ENCODE measurements around the gene FAM131A.

Gene FAM131A

DNA sequence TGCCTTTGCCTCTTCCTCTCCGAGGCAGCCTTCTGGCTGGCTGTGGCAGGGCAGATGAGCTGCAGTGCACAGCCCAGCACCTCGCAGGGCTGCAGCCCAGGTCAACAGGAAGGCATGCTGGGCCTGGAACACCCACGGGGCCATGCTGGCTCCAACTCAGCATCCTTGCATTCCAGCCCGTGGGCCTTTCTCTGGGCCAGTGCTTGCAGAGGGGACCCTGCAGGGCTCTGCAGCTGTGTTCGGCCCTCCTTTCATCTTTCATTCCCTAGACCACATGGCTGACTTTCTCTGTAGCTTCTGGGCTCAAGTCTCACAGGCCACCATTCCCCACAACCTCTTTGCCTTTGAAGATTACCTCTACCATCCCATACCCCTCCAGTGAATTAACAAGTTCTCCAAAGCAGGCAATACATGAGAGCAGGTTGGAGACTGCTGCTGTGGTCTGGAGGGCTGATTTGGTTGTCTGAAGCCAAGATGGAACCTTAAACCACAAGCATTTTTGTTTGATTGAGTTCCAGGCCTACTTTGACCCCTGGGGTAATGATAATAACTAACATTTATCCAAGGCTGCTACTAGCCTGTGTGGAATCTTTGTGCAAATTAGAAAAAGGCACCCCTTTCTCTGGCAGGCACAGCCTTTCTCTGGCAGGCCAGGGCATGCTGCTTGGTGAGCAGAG, 5.9 kb downstream of the FAM131A start:
- no peak for DNase-seq

DNA sequence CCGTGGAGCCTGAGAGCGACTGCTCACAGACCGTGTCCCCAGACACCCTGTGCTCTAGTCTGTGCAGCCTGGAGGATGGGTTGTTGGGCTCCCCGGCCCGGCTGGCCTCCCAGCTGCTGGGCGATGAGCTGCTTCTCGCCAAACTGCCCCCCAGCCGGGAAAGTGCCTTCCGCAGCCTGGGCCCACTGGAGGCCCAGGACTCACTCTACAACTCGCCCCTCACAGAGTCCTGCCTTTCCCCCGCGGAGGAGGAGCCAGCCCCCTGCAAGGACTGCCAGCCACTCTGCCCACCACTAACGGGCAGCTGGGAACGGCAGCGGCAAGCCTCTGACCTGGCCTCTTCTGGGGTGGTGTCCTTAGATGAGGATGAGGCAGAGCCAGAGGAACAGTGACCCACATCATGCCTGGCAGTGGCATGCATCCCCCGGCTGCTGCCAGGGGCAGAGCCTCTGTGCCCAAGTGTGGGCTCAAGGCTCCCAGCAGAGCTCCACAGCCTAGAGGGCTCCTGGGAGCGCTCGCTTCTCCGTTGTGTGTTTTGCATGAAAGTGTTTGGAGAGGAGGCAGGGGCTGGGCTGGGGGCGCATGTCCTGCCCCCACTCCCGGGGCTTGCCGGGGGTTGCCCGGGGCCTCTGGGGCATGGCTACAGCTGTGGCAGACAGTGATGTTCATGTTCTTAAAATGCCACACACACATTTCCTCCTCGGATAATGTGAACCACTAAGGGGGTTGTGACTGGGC, 7.3 kb downstream of the FAM131A start:
- DNase-seq = no peak

DNA sequence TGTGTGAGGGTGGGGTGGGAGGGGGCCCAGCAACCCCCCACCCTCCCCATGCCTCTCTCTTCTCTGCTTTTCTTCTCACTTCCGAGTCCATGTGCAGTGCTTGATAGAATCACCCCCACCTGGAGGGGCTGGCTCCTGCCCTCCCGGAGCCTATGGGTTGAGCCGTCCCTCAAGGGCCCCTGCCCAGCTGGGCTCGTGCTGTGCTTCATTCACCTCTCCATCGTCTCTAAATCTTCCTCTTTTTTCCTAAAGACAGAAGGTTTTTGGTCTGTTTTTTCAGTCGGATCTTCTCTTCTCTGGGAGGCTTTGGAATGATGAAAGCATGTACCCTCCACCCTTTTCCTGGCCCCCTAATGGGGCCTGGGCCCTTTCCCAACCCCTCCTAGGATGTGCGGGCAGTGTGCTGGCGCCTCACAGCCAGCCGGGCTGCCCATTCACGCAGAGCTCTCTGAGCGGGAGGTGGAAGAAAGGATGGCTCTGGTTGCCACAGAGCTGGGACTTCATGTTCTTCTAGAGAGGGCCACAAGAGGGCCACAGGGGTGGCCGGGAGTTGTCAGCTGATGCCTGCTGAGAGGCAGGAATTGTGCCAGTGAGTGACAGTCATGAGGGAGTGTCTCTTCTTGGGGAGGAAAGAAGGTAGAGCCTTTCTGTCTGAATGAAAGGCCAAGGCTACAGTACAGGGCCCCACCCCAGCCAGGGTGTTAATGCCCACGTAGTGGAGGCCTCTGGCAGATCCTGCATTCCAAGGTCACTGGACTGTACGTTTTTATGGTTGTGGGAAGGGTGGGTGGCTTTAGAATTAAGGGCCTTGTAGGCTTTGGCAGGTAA, 8.1 kb downstream of the FAM131A start:
- no peak for DNase-seq

DNA sequence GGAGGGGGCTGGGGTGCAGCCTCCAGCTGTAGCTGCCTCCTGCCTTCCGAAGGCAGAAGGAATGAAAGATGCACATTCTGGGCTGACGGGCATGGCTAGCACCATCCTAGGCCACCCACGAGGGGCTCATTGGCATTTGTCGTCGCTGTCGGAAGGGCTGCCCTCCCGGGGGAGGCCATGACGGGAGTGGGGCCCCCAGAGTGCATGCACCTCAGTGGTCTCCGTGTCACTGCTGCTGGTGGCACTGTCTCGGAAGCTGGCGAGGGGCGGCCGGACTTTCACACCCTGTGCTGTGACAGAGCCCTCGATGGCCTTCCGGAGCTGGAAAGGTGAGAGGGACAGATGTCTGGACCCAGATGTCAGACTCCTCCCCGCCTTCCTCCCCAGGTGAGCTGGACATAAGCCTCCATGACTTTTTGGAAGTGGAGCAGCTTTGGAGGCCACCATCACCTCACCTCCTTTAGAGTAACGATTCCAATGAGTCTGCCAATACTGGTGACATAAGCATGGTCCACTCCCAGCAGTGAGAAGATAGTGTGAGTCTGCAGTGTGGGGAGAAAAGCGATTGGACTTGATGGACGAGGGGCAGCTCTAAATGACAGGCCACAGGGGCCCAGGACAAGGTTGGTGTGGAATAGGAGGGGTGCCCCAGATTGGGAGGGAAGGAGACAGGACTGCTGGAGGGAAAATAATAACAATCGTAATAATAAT, 9.2 kb downstream of the FAM131A start:
- no peak for DNase-seq

DNA sequence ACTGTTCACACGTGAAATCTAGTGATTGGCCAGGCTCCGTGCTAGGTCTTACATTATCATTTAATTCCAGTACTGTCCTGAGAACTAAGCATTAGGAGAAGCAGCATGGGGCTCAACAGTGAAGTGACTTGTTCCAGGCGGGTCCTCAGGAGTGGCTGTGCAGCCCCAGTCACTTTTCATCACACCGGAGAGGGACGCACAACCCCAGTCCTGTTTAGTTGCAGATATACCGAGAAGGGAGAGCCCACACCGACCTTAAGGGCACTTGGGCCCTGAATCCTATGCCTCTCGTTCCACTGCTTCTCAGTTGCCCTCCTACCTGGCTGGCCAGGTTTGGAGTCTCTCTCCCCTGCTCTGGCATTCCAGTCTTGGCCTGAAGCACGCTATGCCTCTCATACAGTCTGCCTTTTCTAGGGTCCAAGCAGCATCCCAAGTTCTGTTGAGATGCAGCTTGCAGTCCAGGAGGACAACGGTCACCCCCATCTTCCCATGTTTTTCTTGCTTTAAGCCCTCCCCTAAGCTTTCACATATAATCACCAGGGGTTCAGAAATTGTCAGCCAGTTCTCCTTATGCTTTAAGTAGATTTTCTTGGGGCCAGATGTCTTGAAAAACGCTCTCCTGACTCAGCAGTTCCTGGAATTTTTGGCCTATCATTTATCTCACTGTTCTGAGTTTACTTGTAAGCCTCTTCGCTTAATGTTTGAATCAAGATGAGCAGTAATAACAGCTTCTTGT, 10.1 kb downstream of the FAM131A start:
- DNase-seq = no peak

DNA sequence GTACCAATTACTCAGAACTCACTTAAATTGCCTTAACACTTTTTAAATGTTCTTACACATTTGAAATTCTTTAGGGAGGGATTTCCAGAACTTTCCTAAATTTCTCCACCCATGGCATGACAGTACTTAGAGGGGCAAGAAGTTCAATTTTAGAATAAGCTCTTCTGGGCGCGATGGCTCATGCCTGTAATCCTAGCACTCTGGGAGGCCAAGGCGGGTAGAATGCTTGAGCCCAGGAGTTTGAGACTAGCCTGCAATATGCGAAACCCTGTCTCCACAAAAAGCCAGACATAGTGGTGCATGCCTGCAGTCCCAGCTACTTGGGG, 10.6 kb downstream of the FAM131A start:
- DNase-seq = no peak

DNA sequence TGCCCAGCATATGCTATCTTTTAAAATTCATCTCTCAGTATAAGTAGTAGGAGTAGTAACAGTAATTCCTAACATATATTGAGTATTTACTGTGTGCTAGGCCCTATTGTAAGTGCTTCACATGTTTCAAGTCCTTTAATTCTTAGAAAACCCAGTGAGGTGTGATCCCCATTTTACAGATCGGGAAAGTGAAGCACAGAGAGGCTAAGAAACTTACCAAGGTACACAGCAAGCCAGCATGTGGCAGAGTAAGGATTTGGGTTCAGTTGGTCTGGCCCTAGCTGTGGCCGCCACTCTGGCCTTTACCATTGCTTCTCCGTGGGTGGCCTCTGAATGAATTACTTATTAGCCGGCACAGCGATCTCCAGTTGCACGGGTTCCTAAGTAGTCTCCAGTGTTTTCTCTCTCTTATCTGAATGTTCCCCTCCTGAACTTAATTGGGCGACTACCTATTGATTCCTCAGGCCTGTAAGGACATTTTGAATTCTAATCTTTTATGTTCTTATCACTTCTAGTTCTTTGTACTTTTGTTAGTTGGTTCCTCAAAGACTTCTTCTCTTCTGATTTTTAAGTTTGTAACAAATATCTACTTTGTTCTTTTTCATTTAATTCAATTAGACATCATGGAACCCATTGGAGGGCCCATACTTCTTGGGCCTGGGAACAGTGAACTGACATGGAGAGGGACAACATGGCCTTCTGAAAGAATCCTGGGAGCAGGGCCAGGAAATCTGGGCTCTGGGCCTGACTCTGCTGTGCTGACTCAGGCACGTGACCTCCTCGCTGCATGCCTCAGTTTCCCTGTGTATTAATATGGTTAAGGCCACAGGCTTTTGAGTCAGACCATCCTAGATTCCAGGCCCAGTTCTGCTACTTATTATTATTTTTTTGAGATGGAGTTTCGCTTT, 12.4 kb downstream of the FAM131A start:
- no peak for DNase-seq

DNA sequence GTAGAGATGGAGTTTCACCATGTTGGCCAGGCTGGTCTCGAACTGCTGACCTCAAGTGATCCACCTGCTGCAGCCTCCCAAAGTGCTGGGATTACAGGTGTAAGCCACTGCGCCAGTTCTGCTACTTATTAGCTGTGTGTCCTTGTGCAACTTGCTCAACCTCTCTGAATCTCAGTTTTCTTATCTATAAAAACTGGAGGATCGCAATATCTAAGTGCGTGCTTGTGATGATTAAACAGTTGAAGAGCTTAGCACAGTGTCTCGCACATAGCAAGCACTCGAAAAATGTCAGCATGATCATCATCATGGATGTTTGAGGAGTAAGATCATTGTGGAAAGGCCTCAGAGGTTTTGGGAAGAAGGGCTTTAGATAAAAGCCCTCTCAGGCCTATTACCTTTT, 13.2 kb downstream of the FAM131A start:
- DNase-seq = no peak

DNA sequence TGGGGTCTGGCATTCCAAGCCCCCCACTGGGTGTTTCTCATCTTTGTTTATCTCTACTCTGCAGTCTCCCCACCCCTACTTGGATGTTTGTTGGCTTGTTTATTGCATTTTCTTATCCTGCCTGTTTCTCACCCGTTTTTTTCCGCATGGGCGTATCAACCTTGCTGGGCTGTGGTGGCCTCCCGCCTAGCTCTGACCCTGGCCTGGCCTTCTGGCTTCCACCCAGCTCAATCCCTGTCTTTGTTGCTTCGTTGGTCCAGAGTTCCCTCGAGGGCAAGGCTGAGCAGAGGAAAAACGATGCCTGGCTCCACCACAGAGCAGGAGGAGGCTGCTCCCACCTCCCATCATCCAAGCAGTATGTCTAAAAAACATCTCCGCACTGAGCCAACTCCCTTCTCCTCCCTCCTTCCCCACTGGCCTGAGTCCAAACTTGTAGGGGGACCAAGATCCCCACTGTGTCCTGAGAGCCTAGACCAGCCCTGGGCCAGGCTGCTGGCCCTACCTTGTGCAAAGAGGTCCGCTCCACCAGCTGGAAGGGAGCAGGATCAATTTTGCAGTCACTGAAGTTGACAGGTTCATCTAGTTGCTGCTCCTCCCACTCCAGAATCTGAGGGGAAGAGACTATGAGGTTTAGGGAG, 14.2 kb downstream of the FAM131A start:
- no peak for DNase-seq

DNA sequence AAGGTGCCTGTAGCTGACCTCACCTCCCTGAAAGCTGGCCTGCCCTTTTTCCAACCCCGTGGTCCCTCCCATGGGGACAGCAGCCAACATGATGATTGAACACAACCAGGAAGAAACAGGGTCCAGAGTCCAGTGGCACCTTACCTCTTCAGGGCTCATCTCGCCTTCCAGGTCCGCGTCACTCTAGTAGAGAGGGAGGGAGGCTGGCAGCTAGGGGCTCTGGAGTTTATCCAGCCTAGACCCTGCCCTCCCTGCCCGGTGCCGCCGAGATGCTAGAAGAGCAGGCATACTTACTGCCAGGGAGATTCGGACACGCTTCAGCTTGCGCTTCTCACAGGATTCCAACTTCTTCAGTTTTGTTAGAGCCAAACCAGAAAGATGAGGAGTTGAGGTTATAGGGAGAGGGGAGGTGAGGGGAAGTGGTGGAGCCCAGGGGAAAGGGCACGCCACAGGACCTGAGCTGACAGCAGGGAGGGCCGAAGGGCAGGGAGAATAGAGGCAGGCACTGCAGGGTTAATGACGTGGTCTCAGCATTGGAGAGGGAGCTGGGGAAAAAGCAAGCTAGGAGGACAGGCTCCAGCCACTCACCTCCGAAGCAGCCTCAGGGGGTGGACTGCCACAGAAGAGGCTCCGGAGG, 14.9 kb downstream of the FAM131A start:
- no peak for DNase-seq

DNA sequence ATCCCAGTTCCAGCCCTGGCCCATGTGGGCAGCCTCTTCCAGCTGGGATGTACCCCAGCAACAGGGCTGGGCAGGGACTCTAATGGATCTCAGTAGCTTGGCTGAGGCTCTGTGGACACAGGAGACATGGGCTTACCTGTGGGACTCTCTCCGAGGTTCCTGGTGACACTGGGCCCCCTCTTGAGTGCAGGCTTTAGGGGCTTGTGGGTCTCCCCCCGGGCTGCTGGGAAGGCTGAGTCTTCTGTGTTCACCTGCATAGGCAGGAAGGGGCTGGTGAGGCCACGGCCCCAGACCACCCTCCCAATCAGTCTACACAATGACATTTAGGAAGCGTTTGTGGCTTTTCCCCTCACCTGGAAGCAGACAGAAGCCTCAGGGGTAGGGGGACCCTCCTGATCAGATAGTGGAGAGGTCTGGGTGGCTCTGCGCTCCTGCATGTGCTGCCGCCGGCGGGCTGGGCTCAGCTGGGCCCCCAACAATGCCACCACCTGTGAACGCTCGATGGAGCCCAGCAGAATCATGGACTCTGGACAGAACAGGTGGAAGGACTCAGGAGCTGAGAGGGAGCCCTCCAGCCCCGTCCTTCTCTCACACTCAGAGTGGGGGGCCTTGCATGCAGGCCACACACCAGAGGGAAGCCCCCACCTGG, 15.6 kb downstream of the FAM131A start:
- no peak for DNase-seq

DNA sequence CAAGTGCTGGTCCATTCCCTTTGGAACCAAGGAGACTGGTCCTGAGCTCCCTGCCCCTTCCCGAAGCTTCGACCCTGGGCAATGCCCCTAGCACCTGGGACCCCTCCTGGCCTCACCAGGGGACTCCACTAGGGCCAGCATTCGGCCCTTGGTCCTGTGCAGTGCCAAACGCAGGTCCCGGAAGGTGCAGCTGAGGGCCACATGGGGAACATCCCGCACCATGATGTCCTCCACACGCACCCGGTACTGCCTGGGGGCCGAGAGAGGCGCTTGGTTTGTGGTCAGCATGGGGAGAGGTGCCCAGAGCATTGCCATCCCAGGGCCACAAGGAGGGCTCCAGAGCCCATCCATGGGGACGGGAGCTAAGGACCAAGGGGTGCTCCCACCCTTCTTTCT, 16.1 kb downstream of the FAM131A start:
- no peak for DNase-seq

DNA sequence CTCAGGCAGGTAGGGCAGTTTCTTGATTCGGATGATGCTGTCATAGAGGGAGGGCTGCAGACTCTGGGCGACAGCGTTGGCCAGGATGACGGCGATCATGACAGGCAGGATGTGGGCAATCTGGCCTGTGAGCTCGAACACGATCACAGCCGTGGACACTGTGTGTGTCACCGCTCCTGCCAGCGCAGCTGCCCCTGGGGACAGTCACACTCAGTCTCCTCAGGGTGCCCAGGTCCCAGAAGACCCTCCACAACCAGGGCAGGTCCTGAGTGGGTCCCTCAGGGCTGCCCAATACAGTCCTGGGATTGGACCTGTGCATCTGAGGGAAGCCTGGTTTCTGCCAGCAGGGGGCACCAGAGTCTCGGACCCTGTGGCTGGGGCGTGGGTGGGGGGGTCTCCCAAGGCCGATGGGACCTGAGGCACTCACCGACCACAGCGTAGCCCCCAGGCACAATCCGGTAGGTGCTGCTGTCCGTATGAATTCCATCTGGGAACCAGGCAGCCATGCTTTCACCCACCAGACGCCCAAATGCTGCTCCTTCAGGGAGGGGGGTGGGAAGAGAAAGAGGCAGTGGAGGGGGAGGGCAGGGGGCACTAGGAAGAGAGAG, 16.8 kb downstream of the FAM131A start:
- no peak for DNase-seq

DNA sequence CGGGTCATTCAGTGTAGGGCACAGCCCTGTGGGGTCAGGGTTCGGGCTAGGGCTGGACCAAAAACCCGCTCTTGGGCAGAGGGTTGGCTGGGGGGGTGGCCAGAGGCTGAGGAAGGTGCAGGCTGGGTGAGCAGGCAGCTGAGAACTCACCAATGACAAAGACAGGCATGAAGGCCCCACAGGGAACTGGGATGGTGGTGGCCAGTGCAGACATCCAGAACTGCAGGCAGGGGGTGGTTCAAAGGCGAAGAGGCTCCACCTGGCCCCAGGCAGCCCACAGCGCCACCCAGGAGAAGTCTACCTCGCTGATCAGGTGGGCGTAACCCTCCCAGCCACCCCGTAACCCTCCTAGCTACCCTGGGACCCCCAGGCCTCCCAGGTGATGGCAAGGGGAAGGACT, 17.4 kb downstream of the FAM131A start:
- DNase-seq = no peak

DNA sequence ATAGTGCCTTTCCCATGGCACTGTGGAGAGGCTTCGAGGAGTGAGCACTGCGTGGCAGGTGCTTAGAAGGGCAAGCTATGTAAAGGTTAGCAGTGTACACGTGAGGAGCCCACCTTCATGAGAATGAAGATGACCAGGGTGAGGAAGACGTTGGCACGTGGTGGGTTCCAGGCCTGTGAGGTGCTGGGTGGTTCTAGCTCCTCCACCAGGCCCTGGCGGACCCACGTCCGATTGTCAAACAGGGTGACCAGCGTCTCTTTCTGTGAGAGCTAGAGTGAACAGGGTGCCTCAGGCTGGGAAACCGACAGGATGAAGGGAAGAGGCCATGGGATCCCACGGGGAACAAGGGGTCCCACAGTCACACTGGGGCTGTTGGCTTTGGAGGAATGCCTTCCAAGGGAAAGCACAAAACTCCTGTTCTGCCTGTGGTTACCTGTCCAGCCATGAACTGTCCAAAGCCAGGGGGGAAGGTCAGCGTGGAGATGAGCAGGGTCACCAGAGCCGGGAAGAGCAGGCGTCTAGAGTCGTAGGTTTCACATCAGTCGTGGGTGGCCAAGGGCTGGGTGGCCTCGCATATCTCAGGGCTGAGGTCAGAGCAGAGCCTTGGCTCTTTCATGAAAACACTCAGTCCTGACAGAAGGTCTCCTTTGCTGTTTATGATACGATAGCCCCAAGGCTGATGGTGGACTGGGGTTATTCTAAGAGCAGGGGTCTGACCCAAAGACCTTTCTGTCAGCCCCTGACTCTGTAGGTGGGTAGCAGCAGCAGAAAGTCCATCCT, 18.1 kb downstream of the FAM131A start:
- no peak for DNase-seq

DNA sequence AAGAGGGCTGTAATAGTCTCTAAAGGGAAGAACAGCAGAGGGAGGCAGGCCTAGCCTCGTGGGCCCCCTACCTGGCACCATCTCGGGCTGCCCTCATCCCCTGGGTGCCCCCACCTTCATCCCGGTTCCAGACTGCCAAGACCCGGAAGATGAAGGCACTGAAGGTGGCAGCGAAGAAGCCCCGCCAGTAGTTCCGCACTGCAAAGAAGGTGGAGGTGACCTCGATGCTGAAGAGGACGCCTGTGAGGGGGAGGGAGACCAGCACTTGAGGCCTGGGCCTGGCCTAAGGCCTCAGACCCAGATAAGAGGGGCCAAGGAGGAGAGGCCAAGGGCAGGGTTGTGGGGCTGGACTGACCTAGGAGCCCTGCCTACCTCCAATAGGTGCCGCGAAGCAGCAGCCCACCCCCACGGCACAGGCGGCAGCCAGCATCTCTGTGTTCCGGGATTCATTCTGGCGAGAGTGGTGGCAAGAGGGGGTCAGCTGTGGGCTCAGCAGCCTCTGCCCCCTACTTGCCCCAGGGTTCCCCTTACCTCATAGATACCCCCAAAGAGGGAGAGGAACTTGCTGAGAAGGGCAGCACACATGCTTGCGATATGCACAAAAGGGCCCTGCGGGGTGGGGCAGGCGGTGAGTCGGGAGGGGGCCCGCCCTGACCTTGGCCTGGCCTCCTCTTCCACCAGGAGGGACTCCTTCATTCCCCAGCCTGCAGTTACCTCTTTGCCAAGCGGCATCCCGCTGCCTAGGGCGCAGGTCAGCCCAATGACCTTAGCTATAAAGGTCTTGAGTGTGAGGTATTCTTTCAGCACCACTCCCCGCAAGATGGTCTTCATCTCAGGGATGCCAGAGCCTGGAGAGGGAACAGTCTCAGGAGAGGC, 20.1 kb downstream of the FAM131A start:
- DNase-seq = no peak

DNA sequence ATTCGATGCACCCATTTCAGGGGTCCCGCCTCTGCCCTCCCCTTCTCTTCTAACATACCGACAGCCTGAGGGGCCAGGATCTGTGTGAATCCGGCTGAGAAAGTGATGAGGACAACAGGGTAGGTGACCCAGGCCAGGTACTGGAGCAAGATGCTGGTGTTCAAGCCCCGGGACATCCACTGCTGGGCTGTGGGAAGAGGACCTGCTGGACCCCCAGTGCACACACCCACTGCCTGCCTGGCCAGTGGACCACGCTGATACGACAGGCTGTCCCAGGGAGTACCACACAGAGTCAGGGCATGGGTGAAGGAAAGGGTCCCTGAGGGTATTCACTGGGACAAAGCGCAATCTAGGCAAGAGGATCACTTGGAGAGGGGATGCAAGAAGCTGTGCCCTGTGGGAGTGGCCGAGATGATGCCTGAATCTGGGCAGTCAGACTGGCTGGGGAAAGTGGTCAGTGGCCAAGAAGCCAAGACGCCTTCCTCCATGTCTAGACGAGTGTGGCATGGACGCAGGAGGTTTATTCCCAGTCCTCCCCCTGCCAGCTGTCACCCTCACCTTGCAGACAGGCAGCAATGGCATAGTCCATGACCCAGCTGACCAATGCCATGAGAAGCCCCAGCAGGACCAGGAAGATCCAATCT, 20.8 kb downstream of the FAM131A start:
- DNase-seq = no peak

All from NCI-H748 treated with DMSO at 0.1 percent for 48 hours (cell line).